LNCaP clone FGC (cell line): ENCODE results near the gene EPB41L5.
"Not testable (repeated sequence)": the region's sequence is repeated elsewhere in the genome, so short reads cannot be mapped to it uniquely, and the experiment has no call there.

Experiments
- DNase-seq: peaks from one replicate; pipeline ENCODE4 v3.0.0-alpha.2; 2011; ENCODE audit warnings: low read depth
- H3K4me3 ChIP-seq: 2 replicates; pipeline ENCODE4 v1.5.1; 2011; ENCODE audit warnings: mild to moderate bottlenecking, low read depth, low read length, control low read depth
- CTCF ChIP-seq: IDR thresholded peaks from 2 replicates; pipeline ENCODE4 v1.5.1; 2012; ENCODE audit warnings: mild to moderate bottlenecking; ENCODE audit not compliant: control insufficient read depth, insufficient read depth; ENCODE audit errors: extremely low read depth

Gene EPB41L5

GRCh38 chr2:120179396-120179795, 166.5 kb downstream of the EPB41L5 start:
- TF ChIP-seq CTCF, result no peak
- no peak for DNase-seq

GRCh38 chr2:120180066-120180465, 167.2 kb downstream of the EPB41L5 start:
- H3K4me3 ChIP-seq, result no peak overlapping the region
- no peak for DNase-seq

More at GRCh38 chr2:120179396-120179795, 166.5 kb downstream of the EPB41L5 start:
- H3K4me3 ChIP-seq, result no peak overlapping the region

GRCh38 chr2:120182019-120182560, 169.2 kb downstream of the EPB41L5 start:
- DNase-seq, result no peak
- H3K4me3 ChIP-seq, result no peak overlapping the region
- TF ChIP-seq CTCF, result no peak

More at GRCh38 chr2:120180066-120180465, 167.2 kb downstream of the EPB41L5 start:
- TF ChIP-seq CTCF, result no peak

GRCh38 chr2:120189189-120189588, 176.3 kb downstream of the EPB41L5 start:
- H3K4me3 ChIP-seq, result no peak overlapping the region
- no peak for TF ChIP-seq CTCF

GRCh38 chr2:120192280-120192679, 179.4 kb downstream of the EPB41L5 start:
- no peak overlapping the region for H3K4me3 ChIP-seq
- no peak for TF ChIP-seq CTCF
- no peak for DNase-seq

More at GRCh38 chr2:120189189-120189588, 176.3 kb downstream of the EPB41L5 start:
- no peak for DNase-seq

GRCh38 chr2:120195553-120195952, 182.7 kb downstream of the EPB41L5 start:
- DNase-seq, result no peak
- no peak overlapping the region for H3K4me3 ChIP-seq
- no peak for TF ChIP-seq CTCF

GRCh38 chr2:120199817-120200459, 187.1 kb downstream of the EPB41L5 start:
- not testable (repeated sequence) for DNase-seq, H3K4me3 ChIP-seq
